ENCODE data around the gene PCSK4.
"Not testable (repeated sequence)": the region's sequence is repeated elsewhere in the genome, so short reads cannot be mapped to it uniquely, and the experiment has no call there.

Gene PCSK4

GRCh38 chr19:1522061-1522460 is 31.9 kb upstream of the PCSK4 start:
- DNase-seq (ENCODE audit: low spot score) = no peak

GRCh38 chr19:1521636-1522035 is 31.5 kb upstream of the PCSK4 start:
- DNase-seq (ENCODE audit: low spot score) = no peak

- DNase-seq (ENCODE audit: low spot score) = no peak
These were observed 30.1 kb upstream of the PCSK4 start for GRCh38 chr19:1520203-1520780.

- not testable (repeated sequence) for DNase-seq (ENCODE audit: low spot score)
These were observed 29.7 kb upstream of the PCSK4 start for GRCh38 chr19:1519802-1520201.

GRCh38 chr19:1518471-1518870 is 28.3 kb upstream of the PCSK4 start:
- no peak for DNase-seq (ENCODE audit: low spot score)

GRCh38 chr19:1516395-1516753 is 26.2 kb upstream of the PCSK4 start:
- DNase-seq (ENCODE audit: low spot score) = no peak

- DNase-seq (ENCODE audit: low spot score) = no peak
These were observed 25.0 kb upstream of the PCSK4 start for GRCh38 chr19:1514986-1515721.

GRCh38 chr19:1514295-1514661 is 24.1 kb upstream of the PCSK4 start:
- no peak for DNase-seq (ENCODE audit: low spot score)

- DNase-seq (ENCODE audit: low spot score) = peak; percentile 89
These were observed 23.5 kb upstream of the PCSK4 start for GRCh38 chr19:1513499-1514294.

- DNase-seq (ENCODE audit: low spot score) = peak; percentile 89
These were observed 22.7 kb upstream of the PCSK4 start, which contains the start of gene ADAMTSL5 for GRCh38 chr19:1512671-1513498. Gene ADAMTSL5, minus strand, starts transcription at chr19:1513019. Its CDS starts 2,076 bp downstream, at chr19:1510943.

- DNase-seq (ENCODE audit: low spot score) = no peak
These were observed 21.5 kb upstream of the PCSK4 start for GRCh38 chr19:1511318-1512317.

- DNase-seq (ENCODE audit: low spot score) = no peak
These were observed 20.7 kb upstream of the PCSK4 start for GRCh38 chr19:1510807-1511206.

GRCh38 chr19:1510442-1510806 is 20.3 kb upstream of the PCSK4 start:
- DNase-seq (ENCODE audit: low spot score) = no peak

- DNase-seq (ENCODE audit: low spot score) = no peak
These were observed 19.7 kb upstream of the PCSK4 start for GRCh38 chr19:1509602-1510441.

GRCh38 chr19:1508507-1508856 is 18.3 kb upstream of the PCSK4 start:
- DNase-seq (ENCODE audit: low spot score) = no peak

GRCh38 chr19:1507763-1508506 is 17.8 kb upstream of the PCSK4 start:
- peak; percentile 99 for DNase-seq (ENCODE audit: low spot score)

GRCh38 chr19:1507192-1507660 is 17.1 kb upstream of the PCSK4 start:
- no peak for DNase-seq (ENCODE audit: low spot score)

- DNase-seq (ENCODE audit: low spot score) = no peak
These were observed 16.1 kb upstream of the PCSK4 start for GRCh38 chr19:1505991-1506881.

All from AG20443 (cell line).